ENCODE results near the gene MT1G.
"Not testable (repeated sequence)": the region's sequence is repeated elsewhere in the genome, so short reads cannot be mapped to it uniquely, and the experiment has no call there.

Gene MT1G

GRCh38 chr16:56667581-56668571 is at the start of gene MT1G:
MT1G (minus strand) TSS chr16:56668065; CDS start chr16:56667993, 72 bp downstream.
- DNase-seq (ENCODE audit: low spot score): no peak

- DNase-seq (ENCODE audit: low spot score): not testable (repeated sequence)
Observed at GRCh38 chr16:56717532-56717931, 49.7 kb upstream of the MT1G start.

DNA sequence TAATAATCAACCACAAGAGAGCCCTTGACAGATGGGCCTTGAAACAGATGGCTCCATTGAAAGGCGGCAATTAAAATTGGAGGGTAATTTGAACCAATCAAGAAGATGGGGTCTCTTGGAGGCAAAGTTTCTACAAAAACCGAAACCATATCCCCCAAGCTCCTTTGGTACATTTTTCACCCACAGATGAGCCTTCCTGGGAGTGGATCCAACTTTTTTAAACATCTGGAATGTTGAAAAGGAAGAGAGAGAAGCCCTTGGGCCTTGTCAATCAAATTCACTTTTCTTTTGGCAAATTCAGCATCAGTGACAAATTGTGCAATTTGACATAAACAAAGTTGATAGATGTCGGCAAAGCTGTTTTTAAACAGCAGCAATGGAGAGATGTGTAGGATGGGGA is 48.9 kb upstream of the MT1G start:
- no peak for DNase-seq (ENCODE audit: low spot score)

- no peak for DNase-seq (ENCODE audit: low spot score)
Observed at GRCh38 chr16:56715126-56715525, 47.3 kb upstream of the MT1G start.

- DNase-seq (ENCODE audit: low spot score): no peak
Observed at GRCh38 chr16:56713794-56714193, 45.9 kb upstream of the MT1G start.

DNA sequence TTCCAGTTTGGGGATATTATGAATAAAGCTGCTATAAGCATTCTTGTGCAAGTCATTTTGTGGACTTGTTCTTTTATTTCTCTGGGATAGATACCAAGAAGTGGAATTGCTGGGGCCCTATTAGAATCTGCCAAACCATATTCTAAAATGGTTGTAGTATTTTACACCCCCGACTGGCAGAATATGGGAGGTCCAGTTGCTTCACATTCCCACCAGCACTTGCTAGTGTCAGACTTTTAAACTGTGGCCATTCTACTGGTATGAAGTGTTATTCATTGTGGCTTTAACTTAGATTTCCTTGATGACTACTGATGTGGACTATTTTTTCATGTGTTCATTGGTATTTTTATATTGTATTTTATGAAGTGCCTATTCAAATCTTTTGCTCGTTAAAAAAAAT is 44.0 kb upstream of the MT1G start:
- DNase-seq (ENCODE audit: low spot score): no peak

- no peak for DNase-seq (ENCODE audit: low spot score)
Observed at GRCh38 chr16:56710181-56710737, 42.4 kb upstream of the MT1G start.

GRCh38 chr16:56709443-56710040 is 41.7 kb upstream of the MT1G start:
- no peak for DNase-seq (ENCODE audit: low spot score)

GRCh38 chr16:56708525-56709442 is 40.9 kb upstream of the MT1G start:
- DNase-seq (ENCODE audit: low spot score): no peak

DNA sequence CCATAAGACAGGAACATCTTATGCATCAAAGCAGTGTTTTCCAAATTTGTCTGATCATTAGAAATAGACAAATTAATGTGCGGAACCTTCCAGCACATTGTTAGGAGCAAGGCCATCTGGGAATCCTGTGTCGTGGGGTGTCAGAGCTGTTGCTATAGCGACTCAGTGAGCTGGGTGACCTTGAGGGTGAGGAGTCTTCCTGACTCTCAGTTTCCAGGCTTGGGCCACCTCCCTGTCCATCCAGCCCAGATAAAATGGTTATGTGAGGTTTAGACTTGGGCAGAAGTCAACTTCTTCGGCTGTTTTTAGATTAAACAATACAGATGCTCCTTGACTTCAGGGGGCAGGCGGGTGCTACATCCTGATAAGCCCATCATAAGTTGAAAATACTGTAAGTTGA is 35.0 kb upstream of the MT1G start:
- no peak for DNase-seq (ENCODE audit: low spot score)

DNA sequence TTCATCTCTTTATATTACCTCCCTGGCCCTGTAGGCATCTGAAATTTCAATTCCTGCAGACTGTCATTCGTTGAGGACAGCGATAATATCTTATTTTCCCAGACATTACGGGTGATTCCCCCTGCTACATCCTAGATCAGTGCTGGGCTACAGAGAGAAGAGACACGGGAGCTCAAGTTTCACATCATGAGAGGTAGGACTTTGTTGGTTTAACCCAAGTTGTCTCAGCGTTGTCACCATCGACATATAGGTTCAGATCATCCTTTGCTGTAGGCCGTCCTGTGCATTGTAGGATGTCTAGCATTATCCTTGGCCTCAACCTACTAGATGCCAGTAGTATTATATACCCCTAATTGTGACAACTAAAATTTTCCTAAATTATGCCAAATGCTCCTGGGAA is 33.7 kb upstream of the MT1G start:
- DNase-seq (ENCODE audit: low spot score): no peak

DNA sequence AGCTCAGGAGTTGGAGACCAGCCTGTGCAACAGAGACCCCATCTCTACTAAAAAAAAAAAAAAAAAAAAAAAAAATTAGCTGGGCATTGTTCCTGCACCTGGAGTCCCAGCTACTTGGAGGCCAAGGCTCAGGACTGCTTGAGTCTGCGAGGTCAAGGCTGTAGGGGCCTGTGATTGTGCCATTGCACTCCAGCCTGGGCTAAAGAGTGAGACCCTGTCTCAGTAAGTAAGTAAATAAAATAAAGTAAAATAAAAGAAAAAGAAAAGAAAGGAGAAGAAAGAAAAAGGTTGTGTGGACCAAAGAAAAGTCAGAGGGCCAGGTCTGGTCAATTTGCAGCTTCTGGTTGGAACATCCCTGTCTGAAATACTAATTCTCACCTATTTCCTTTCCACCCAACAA is 32.8 kb upstream of the MT1G start:
- no peak for DNase-seq (ENCODE audit: low spot score)

- DNase-seq (ENCODE audit: low spot score): no peak
Observed at GRCh38 chr16:56700195-56700594, 32.3 kb upstream of the MT1G start.

DNA sequence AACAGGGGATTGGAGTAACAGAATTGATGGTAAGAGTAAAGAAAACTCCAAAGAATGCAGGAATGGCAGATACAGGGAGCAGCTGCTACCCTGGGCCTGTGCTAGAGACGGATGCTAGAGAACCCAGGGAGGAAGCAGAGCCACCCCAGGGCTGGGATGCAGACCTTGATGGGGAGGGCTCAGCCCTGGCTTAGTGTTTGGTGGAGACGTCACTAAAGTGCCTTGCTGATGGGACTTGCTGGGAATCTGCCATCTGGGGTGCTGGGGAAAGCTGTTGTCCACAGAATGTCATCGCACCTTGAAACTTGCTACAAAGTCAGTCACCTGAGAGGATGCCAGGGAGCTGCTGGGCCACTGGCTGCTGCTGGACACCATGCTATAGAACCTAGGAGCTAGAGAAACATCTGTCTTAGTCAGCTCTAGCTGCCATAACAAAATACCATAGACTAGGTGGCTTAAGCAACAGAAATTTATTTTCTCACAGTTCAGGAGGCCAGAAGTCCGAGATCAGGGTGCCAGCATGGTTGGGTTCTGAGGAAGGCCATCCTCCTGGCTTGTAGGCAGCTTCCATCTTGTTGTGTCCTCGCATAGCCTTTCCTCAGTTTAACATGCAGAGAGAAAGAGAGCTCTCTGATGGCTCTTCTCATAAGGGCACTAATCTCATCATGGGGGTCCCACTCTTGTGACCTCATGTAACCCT is 29.7 kb upstream of the MT1G start:
- no peak for DNase-seq (ENCODE audit: low spot score)

DNA sequence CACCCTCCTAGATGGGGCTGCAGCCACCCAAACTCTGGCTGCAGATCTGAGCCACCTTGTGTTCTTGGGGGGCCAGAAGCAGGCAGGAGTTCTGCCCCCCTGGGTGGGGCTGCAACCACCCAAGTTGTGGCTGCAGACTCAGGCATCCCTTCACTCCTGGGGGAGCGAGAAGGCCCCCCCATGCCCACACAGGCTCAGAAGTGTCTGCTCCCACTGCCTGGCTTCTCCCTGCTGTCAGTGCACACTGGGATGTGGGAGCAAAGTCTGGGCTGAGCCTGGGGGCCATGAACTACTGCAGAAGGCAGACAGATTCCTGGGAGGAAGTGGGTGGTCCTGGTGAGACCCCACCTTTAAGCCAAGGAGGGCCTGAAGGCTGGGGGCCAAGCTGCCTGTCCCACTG is 27.4 kb upstream of the MT1G start:
- no peak for DNase-seq (ENCODE audit: low spot score)

DNA sequence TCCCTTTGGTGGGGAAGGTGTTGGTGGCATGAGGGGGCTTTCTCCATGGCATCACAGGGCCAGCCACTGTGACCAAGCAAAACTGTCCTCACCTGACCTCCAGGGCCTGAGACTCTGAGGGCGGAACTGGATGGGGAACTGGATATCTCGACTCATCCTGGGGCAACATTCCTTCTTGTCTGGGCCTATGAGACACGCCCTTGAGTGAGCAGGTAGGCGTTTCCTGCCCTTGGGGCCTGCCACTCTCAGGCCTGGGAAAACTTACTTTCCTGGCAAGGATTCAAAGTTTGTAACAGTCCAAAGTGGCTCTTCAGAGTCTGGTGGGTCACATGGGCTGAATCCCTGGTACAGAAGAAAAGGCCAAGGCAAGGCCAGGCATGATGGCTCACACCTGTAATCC is 24.0 kb upstream of the MT1G start:
- no peak for DNase-seq (ENCODE audit: low spot score)

GRCh38 chr16:56690420-56691122 is 22.7 kb upstream of the MT1G start:
- no peak for DNase-seq (ENCODE audit: low spot score)

GRCh38 chr16:56689171-56689570 is 21.3 kb upstream of the MT1G start:
- DNase-seq (ENCODE audit: low spot score): no peak

GRCh38 chr16:56688762-56689161 is 20.9 kb upstream of the MT1G start:
- DNase-seq (ENCODE audit: low spot score): no peak

DNA sequence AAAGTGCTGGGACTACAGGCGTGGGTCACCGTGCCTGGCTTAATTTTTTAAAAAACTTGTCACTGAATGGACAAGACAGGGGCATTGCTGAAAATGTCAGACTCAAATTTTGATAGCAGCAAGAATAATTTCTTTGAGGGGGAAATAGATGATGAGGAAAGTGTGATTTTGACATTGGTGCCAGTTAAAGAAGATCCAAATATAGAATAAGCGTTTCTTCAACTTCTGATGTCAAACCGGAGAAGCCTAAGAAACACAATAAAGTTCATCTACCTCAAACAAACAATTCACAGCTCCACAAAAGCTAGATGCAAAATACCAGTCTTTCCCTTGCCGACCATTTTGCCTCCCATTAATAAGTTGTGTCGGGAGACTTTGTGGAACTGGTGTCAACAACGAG is 18.9 kb upstream of the MT1G start:
- DNase-seq (ENCODE audit: low spot score): no peak
